HEK293 (cell line): Measurements from ENCODE around the gene CCBE1.

ENCODE experiments used
- PBX3 ChIP-seq: sonication (generic); formaldehyde crosslinking; IDR thresholded peaks from 2 replicates; pipeline ENCODE4 v1.8.1; 2022; ENCODE audit warnings: mild to moderate bottlenecking, moderate library complexity, missing genetic modification reagents
- YY1 ChIP-seq: fragments of 450-650 bp; formaldehyde crosslinking; IDR thresholded peaks from 2 replicates; pipeline ENCODE4 v1.5.1; 2018; ENCODE audit warnings: missing biosample characterization, missing genetic modification characterization
- ZBTB26 ChIP-seq: fragments of 450-650 bp; formaldehyde crosslinking; optimal IDR thresholded peaks from 2 replicates; pipeline ENCODE3; 2016; ENCODE audit warnings: missing biosample characterization, mild to moderate bottlenecking, missing genetic modification characterization
- ZNF146 ChIP-seq: fragments of 450-650 bp; formaldehyde crosslinking; IDR thresholded peaks from 2 replicates; pipeline ENCODE4 v1.5.1; 2016; ENCODE audit warnings: missing biosample characterization, missing genetic modification characterization
- TF ChIP-seq, protein P1 (sequence below): fragments of 450-650 bp; formaldehyde crosslinking; IDR thresholded peaks from 2 replicates; pipeline ENCODE4 v1.5.1; 2016; ENCODE audit warnings: missing biosample characterization, missing genetic modification characterization

GRCh38 chr18:59383851-59384250 lies 313.4 kb downstream of the CCBE1 start:
- TF ChIP-seq, protein P1, sequence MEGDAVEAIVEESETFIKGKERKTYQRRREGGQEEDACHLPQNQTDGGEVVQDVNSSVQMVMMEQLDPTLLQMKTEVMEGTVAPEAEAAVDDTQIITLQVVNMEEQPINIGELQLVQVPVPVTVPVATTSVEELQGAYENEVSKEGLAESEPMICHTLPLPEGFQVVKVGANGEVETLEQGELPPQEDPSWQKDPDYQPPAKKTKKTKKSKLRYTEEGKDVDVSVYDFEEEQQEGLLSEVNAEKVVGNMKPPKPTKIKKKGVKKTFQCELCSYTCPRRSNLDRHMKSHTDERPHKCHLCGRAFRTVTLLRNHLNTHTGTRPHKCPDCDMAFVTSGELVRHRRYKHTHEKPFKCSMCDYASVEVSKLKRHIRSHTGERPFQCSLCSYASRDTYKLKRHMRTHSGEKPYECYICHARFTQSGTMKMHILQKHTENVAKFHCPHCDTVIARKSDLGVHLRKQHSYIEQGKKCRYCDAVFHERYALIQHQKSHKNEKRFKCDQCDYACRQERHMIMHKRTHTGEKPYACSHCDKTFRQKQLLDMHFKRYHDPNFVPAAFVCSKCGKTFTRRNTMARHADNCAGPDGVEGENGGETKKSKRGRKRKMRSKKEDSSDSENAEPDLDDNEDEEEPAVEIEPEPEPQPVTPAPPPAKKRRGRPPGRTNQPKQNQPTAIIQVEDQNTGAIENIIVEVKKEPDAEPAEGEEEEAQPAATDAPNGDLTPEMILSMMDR: no peak
- TF ChIP-seq PBX3 (CRISPR knock-in tag) (no peak), ZNF146 (tag by site-specific recombination) (no peak), ZBTB26 (tag by site-specific recombination) (no peak), YY1 (tag by site-specific recombination) (no peak)
